ENCODE results near the gene RASGRF2. TPM values are rescaled to one million over a fixed set of nuclear protein-coding genes. Genes with fewer than 3 reads are reported as not detected.
"Not testable (repeated sequence)": the region's sequence is repeated elsewhere in the genome, so short reads cannot be mapped to it uniquely, and the experiment has no call there.

RASGRF2 gene
- total and polyA plus RNA-seq, 2 experiments from 2014 or later = 0.04 TPM; not detected in 1

DNA sequence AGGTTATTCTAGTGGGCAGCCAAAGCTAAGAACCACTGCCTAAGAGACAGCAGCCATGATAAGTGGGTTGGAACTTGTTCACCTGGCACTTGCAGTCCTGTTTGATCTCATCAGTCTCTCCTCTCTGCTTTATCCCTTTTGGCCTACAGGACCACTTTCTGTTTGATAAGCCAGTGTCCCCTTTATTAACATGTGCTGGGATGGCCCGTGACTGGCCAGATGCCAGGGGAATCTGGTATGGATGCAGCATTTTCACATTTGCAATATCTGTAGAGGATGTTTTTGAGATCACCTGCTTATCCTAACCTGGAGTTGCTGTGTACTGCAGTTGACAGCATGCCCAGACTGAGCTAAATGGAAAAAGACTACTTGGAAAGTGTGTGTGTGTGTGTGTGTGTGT is 296.6 kb downstream of the RASGRF2 start:
- Histone ChIP-seq H3K4me2 (ENCODE audit: unreplicated experiment) (no peak overlapping the region), H2AFZ (no peak overlapping the region), H3K4me1 (ENCODE audit: insufficient read depth) (no peaks in the 10 kb centered on the region), H3K27me3 (replicated peaks; ENCODE audit: insufficient read depth) (no peaks in the 10 kb centered on the region), H4K20me1 (ENCODE audit: insufficient read depth) (no peaks in the 10 kb centered on the region), H3K4me3 (no peak overlapping the region), H3K9ac (no peak overlapping the region), H3K79me2 (ENCODE audit: insufficient read depth) (peaks cover 24% of the 10 kb centered on the region; the same call in 1 of the 2 replicates), H3K27ac (no peak overlapping the region), H3K36me3 (ENCODE audit: low read depth) (no peaks in the 10 kb centered on the region), H3K9me2 (ENCODE audit: insufficient read depth) (no peaks in the 10 kb centered on the region), H3K9me3 (ENCODE audit: low read depth) (no peaks in the 10 kb centered on the region), H3F3A (ENCODE audit: insufficient read depth) (no peaks in the 10 kb centered on the region)
- TF ChIP-seq EZH2 (IDR thresholded peaks at IDR 0.05; ENCODE audit: insufficient read depth, poor library complexity, severe bottlenecking) = no peak
- no peak for TF ChIP-seq EZH2phosphoT487 (IDR thresholded peaks at IDR 0.05; ENCODE audit: insufficient read depth, low read depth)
- no peak for DNase-seq
- in situ Hi-C loops (cut with MboI) = no loop called here
- WGBS, 2 experiments (ENCODE audit: low coverage in 1 of 2, low lambda C conversion rate in 2 of 2, missing lambda C conversion rate in 2 of 2) = 0 to 9% methylated on average over 1 of the region's 1 CpG

DNA sequence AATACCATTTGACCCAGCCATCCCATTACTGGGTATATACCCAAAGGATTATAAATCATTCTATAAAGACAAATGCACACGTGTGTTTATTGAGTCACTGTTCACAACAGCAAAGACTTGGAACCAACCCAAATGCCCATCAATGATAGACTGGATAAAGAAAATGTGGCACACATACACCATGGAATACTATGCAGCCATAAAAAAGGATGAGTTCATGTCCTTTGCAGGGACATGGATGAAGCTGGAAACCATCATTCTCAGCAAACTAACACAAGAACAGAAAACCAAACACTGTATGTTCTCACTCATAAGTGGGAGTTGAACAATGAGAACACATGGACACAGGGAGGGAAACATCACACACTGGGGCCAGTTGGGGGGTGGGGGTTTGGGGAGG is 302.6 kb downstream of the RASGRF2 start:
- H3K4me2 ChIP-seq (ENCODE audit: unreplicated experiment); H4K20me1 ChIP-seq (ENCODE audit: insufficient read depth); H3K27me3 ChIP-seq (replicated peaks; ENCODE audit: insufficient read depth); H3K4me3 ChIP-seq; H3F3A ChIP-seq (ENCODE audit: insufficient read depth); H3K27ac ChIP-seq; H3K9me2 ChIP-seq (ENCODE audit: insufficient read depth); DNase-seq; in situ Hi-C loops (cut with MboI); H3K36me3 ChIP-seq (ENCODE audit: low read depth); H3K9me3 ChIP-seq (ENCODE audit: low read depth); H3K4me1 ChIP-seq (ENCODE audit: insufficient read depth); H2AFZ ChIP-seq; H3K9ac ChIP-seq: not testable (repeated sequence)
- peaks cover 44% of the 10 kb centered on the region for H3K79me2 ChIP-seq (ENCODE audit: insufficient read depth)
- 83 to 89% methylated on average over 1 of the region's 1 CpG for WGBS, 2 experiments (ENCODE audit: low coverage in 1 of 2, low lambda C conversion rate in 2 of 2, missing lambda C conversion rate in 2 of 2)

DNA sequence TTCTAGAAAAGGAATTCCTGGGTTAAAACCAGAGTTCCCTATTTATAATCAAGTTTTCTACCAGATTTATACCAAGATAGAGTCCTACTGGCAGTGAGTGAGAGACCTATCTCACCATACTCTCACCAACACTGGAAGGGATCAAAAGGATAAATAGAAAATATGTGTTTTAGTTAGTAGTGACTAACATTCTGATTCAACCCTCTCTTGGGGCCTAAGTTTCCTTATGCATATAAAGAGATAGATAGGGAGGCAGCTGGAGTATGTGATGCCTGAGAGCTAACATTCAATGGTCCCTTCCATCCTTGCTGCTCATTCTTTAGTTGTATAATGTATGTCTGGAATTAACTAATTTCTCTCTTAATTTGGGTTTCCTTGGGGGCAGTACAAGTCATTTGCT is 304.9 kb downstream of the RASGRF2 start:
- no peaks in the 10 kb centered on the region for H3K36me3 ChIP-seq (ENCODE audit: low read depth)
- TF ChIP-seq EZH2phosphoT487 (IDR thresholded peaks at IDR 0.05; ENCODE audit: insufficient read depth, low read depth) = no peak
- TF ChIP-seq EZH2 (IDR thresholded peaks at IDR 0.05; ENCODE audit: insufficient read depth, poor library complexity, severe bottlenecking) = no peak
- H3K9me2 ChIP-seq (ENCODE audit: insufficient read depth) = no peaks in the 10 kb centered on the region
- peaks cover 22% of the 10 kb centered on the region for H3K4me1 ChIP-seq (ENCODE audit: insufficient read depth)
- H3F3A ChIP-seq (ENCODE audit: insufficient read depth) = peaks cover 7% of the 10 kb centered on the region
- no peak overlapping the region for H3K9ac ChIP-seq
- no peak overlapping the region for H3K4me3 ChIP-seq
- no peak overlapping the region for H3K27ac ChIP-seq
- peaks cover 45% of the 10 kb centered on the region for H3K79me2 ChIP-seq (ENCODE audit: insufficient read depth)
- no peak overlapping the region for H3K4me2 ChIP-seq (ENCODE audit: unreplicated experiment)
- DNase-seq = peak; percentile 60
- in situ Hi-C loops (cut with MboI) = no loop called here
- H3K27me3 ChIP-seq (replicated peaks; ENCODE audit: insufficient read depth) = no peaks in the 10 kb centered on the region
- H3K9me3 ChIP-seq (ENCODE audit: low read depth) = no peaks in the 10 kb centered on the region
- no peak overlapping the region for H2AFZ ChIP-seq
- no peaks in the 10 kb centered on the region for H4K20me1 ChIP-seq (ENCODE audit: insufficient read depth)

DNA sequence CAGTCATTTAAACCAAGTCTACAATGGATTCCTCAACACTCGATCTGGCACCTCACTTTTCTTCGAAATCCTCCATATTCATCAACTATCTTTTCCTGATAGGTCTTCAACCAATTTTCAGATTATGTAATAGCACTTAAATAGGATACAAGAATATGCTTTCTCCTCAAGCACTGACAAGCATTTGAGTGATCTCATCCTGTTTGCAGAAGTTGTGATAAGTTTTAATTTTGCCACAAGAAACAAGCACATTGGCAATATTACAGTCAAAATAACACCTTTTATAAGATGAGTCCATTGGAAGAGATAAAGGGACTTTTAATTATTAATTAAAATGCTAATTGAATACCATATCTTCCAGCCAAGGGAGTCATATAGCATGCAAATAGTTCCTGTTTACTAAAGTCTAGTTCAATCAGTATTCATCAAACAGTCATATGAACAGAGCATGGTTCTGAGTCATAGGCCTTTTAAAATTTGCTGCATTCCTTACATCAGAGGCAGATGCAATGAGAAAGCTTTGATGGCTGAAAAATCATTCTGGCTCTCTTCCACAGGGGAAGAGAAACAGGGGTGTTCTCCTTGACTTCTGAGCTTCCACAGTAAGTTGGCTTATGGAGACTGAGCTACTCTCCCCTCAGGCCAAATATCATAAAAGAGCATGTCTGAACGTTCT is 308.5 kb downstream of the RASGRF2 start:
- Histone ChIP-seq H3K36me3 (ENCODE audit: low read depth) (no peaks in the 10 kb centered on the region), H2AFZ (peak overlapping the region; percentile 60; the same call in 1 of the 2 replicates), H3K9me3 (ENCODE audit: low read depth) (no peaks in the 10 kb centered on the region), H4K20me1 (ENCODE audit: insufficient read depth) (no peaks in the 10 kb centered on the region), H3K4me2 (ENCODE audit: unreplicated experiment) (peak overlapping the region; percentile 55), H3K4me1 (ENCODE audit: insufficient read depth) (peaks cover 22% of the 10 kb centered on the region), H3K9ac (0 out of 2 replicates have a peak overlapping the region, but pooled peaks have one; percentile 21), H3K79me2 (ENCODE audit: insufficient read depth) (peaks cover 54% of the 10 kb centered on the region), H3K27ac (peak overlapping the region; percentile 54), H3K27me3 (replicated peaks; ENCODE audit: insufficient read depth) (no peaks in the 10 kb centered on the region), H3K4me3 (no peak overlapping the region), H3K9me2 (ENCODE audit: insufficient read depth) (no peaks in the 10 kb centered on the region), H3F3A (ENCODE audit: insufficient read depth) (peaks cover 7% of the 10 kb centered on the region)
- DNase-seq = peak; percentile 84
- in situ Hi-C loops (cut with MboI) = no loop called here
- TF ChIP-seq EZH2 (IDR thresholded peaks at IDR 0.05; ENCODE audit: insufficient read depth, poor library complexity, severe bottlenecking) (no peak), EZH2phosphoT487 (IDR thresholded peaks at IDR 0.05; ENCODE audit: insufficient read depth, low read depth) (no peak)
- 48 to 55% methylated on average over 3 of the region's 3 CpGs for WGBS, 2 experiments (ENCODE audit: low coverage in 1 of 2, low lambda C conversion rate in 2 of 2, missing lambda C conversion rate in 2 of 2)

All from GM23248 (cell line).